NCI-H146 treated with DMSO at 0.1 percent for 48 hours (cell line): ENCODE results near the gene GHRHR.

ENCODE experiments used
- DNase-seq: peaks from one replicate; lab custom pipeline; 2025; ENCODE audit not compliant: unreplicated experiment; lab: John Stamatoyannopoulos, UW

Gene GHRHR

DNA sequence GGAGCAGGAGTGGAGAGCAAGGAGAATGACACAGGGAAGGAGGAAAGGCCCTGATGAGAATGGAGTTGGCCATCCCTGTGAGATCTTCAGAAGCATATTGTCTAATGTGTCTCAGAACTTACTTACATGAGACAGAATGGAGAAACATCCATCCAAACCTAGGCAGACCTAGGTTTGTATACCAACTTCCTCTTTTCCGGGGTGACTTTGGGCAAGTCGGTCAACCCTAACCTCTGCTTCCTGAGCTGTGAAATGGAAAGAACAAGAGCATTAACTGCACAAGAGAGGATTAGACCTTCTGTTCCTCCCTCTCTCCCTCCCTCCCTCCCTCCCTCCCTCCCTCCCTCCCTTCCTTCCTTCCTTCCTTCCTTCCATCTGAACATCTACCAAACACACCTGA, 4.5 kb downstream of the GHRHR start:
- DNase-seq: no peak

DNA sequence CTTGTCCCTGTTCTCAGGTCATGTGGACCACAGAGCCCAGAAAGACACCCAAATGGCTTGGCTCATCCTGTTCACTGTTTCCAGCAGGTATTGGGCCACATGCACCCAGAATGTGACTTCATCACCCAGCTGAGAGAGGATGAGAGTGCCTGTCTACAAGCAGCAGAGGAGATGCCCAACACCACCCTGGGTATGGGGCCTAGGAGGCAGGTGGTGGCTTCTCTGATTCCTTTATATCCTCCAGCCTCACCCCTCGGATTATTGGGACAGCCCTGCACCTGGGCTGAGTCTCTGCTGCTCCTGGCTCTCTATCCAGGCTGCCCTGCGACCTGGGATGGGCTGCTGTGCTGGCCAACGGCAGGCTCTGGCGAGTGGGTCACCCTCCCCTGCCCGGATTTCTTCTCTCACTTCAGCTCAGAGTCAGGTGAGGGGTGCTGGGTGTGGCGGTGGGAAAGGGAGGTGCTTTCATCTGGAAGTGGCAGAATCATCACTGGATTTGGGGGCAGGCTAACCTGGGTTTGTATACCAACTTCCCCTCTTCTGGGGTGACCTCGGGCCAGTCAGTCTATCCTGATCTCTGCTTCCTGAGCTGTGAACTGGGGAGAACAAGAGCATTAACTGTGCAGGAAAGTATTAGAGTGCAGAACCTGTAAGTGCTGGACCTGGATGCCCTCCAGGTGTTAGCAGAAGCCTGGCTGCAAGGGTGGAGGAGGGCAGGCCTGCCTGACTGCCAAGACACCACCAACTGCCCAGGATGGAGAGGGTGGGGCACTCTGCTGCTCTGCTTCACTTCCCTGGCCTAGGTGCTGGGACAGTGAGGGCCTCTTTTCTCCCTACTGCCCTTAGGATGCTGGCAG, 5.2 kb downstream of the GHRHR start:
- no peak for DNase-seq

DNA sequence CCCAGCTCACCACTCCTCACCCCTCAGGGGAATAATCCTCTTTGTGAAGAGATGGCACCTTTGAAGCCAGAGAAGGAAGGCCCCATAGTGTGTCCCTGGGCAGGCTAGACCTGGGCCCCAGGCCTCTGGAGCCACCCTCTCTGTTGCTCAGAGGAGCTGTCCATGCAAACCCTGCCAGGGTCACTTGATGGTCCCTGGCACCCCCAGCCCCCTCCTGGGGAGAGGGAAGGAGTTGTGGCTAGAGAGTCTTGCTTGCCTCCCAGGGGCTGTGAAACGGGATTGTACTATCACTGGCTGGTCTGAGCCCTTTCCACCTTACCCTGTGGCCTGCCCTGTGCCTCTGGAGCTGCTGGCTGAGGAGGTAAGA, 5.8 kb downstream of the GHRHR start:
- no peak for DNase-seq

DNA sequence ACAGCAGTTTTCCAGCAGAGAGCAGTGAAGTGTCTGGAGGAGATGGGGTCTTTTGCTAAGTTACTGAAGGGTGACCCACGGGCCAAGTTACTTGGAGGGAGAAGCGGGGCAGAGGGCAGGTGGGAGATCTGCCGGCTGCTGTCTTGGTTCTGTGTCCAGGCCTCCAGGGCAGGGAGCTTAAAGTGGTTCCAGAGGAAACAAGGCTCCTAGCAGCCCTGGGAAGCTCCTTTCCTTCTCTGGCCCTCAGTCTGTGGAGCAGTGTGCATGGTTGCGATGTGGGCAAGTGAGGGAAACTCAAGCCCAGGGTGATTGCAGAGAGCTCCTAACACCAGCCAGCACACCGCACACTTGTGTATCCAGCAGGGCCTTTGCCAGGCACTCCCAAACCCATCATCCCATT, 6.3 kb downstream of the GHRHR start:
- no peak for DNase-seq

DNA sequence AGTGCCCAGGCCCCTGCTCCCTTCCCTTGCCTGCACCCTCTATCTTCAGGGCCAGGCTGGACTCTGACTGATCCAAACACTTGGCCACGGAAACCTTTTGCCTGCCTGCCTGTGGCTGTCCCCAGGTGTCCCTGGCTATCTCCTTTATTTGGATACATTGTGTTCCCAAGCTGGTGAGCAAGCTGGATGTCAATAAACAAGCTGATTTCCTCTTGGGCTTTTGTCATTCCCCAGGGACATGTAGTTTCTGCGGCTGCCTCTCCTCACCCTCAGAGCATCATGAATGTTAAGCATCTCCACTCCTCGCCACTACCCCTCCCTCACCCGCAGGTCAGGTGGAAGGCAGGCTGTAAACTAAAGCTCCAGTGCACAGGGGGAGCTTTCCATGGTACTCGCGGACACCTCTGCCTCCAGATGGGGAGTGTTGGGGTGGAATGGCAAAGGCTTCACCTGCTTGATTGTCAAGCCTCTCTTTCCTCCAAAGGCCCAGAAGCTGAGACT, 6.9 kb downstream of the GHRHR start:
- no peak for DNase-seq

DNA sequence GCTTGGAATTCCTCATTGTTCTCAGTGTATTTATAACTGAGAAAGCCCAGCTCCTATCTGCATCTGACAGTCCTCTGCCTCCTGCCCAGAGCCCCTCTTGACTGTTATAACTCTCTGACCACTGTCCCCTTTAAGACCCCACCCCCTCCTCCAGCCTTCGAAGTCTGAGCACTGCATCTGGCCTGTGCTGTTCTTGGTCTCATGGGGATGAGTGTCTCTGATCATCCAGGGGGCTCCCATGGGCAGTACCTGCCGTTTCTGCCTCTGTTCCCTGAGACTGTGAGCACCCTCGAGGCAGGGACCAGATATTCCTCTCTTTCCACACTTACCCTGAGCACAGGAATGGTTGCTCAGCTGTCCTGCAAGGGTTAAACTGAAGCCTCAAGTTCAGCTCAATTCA, 7.7 kb downstream of the GHRHR start:
- DNase-seq: no peak

DNA sequence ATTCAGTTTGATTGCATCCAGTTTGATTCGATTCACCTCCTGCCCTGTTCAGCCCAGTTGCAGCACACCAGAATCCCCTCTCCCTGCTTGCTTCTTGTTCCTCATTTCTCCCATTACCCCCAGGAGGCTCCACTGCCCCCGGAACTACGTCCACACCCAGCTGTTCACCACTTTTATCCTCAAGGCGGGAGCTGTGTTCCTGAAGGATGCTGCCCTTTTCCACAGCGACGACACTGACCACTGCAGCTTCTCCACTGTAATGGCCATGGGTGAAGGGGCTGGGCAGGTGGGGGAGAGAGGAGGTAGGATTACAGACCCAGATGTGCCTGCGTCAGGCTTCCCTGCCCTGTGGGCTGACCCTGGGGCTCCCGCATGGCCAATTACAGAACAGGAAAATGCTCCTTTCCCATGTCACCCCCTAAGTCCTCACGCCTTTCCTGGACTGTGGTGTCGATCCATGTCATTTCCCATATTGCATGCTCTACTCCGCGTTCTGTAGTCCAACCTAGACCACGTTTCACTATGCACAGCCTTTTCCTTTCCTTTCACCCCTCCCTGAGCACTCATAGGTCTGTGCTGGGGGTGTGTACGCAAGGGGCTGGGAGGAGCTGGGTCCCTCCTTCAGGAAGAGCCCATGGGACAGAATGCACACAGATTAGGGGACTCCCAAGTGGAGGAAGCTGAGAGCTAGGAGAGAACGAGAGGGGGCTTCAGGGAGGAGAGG, 8.2 kb downstream of the GHRHR start:
- no peak for DNase-seq

DNA sequence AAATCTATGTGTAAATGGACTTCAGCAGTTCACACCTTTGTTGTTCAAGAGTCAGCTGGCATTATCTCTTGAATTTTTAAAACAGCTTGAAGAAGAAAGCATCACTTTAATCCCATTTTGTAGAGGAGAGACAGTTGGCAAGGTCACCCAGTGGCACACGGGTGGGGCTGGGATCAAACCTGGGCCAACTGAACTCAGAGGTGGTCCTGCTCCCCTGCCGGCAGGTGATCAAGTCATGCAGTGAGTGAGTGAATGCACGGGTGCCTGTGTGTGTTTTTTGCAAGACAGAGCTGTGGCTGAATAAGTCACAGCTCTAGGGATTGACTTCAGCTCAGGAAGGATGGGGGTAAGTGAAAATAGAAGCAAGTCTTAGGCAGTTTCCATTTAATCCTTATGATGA, 9.5 kb downstream of the GHRHR start:
- DNase-seq: no peak

DNA sequence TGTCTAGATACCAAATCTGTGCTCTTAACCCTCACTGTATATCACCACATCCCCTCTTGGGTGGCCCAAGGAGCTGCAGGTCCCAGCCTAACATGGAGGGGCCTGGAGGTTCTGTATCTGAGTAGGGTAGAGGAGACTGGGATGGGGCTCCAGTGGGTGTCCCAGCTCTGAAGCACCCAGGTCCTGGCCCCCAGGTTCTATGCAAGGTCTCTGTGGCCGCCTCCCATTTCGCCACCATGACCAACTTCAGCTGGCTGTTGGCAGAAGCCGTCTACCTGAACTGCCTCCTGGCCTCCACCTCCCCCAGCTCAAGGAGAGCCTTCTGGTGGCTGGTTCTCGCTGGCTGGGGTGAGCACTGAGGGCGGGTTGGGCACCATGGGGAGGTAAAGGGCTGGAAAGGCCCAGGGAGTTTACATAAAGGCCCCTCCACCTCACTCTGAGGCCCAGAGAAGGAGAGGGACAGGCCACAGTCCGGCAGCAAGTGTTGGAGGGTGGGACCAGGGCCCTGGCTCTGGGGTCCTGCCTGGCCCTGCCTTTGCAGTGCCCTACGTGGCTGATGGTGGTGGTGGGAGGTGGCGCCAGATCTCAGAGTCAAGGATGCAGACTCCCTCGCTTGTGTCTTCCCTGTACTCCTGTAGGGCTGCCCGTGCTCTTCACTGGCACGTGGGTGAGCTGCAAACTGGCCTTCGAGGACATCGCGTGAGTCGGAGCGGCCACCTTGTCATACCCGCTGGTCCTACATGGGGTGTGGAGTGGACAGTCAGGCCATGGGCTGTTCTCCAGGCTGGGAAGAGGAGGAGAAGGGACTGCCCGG, 10.2 kb downstream of the GHRHR start:
- no peak for DNase-seq

DNA sequence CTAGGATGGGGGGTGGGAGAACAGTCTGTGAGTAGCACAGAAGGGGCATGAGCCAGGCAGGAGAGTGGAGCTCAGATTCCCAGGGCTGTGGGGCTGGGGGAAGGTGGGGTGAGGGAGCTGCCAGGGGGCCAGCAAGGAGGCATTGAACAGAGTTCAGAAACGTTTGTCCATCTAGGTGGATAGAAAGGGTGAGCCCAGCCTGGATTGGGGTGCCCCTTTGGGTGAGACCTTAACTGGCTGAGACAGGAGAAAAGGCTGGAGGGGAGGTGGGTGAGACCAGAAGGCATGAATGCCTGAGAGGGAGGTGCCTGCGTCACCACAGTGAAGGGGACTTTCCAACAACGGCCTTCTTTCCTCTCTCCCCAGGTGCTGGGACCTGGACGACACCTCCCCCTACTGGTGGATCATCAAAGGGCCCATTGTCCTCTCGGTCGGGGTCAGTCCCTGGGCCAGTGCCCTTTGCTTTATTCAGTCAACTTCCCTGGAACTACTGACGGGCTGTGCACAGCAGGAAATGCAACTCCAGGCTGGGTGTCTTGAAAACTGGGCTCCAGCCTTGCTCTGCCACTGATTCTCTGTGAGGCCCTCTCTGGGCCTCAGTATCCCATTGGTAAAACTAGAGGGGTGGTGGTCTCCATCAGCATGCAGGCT, 11.0 kb downstream of the GHRHR start:
- no peak for DNase-seq

DNA sequence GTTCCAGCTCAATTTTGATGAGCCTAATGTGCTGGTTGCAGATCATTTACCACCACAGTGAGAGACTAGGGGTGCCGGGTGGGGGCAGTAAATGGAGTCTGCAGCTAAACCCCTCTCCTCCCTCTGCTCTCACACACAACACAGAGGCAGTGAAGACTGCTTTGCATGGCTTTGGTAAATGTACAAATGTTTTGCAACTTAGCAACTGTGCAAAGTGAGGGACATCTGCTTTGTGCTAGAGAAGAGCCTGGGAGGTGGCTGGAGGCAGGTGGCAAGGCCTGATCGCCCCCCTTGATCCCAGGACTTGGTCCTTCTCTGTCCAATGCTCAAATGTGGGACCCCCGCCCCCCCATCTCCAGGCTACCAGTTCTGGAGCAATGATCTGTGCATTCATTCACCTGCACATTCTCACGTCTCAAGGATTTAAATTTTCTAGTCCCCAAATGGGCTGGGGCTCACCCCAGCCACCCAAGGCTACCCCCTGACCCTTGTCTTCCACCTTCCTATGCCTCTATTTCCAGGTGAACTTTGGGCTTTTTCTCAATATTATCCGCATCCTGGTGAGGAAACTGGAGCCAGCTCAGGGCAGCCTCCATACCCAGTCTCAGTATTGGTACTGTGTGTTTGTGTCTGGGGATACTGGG, 11.6 kb downstream of the GHRHR start:
- DNase-seq: no peak

DNA sequence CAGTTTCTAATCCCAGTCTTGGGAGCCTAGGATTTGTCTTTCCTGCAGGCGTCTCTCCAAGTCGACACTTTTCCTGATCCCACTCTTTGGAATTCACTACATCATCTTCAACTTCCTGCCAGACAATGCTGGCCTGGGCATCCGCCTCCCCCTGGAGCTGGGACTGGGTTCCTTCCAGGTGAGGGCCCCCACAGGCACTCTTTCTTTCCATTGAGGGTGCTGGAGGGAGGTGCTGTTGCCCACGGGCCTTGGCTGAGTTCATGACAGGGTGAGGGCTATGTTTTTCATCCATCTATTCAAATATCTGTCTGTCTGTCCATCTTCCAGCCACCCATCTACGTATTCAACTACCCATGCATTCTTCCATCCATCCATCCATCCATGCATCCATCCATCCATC, 12.6 kb downstream of the GHRHR start:
- no peak for DNase-seq

DNA sequence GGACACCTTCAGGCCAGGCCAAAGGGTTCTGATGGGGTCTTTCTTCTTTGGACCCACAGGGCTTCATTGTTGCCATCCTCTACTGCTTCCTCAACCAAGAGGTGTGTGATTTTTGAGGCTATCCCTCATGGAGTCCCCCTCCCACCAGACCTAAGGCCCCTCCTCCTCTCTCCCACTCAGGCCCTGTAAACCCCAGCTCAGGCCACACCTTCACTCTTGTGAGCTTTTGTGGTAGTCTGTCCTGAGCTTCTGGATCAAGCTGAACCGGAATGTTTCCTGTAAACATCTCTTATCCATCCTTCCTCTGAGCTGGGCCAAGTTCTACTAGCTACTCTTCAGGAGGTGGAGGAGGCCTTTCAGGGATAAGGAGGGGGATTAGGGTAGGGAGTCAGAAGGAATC, 13.5 kb downstream of the GHRHR start:
- DNase-seq: no peak

DNA sequence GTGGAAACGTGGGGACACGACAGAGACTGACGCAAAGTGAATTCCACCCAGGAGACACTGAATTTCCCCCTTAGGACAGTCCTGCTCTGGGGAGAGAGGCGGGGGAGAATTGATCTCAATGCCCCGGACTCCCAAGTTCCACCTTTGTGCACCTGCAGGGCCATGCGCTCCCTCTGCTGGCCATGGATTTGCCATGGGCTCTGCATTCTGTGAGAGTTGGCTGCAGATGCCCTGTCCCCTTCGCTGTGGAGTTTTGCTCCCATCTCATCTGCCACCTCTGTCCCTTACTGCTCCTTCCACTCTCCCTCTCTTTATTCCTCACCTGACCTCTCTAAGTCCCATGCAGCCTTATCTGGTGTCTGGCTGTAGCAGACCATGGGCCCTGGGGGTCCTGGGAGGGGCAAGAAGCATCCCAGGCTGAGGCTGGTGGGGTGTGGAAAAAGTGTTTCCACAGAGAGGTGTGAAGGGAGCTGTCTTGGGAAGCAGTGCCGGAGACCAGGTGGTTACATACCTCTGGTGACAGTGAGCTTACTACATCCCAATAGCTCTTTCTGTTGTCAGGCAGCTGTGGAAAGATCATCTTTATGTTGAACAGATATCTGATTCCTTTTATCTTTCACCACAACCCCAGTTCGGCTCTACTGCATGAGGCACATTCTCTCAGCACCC, 14.3 kb downstream of the GHRHR start:
- no peak for DNase-seq

DNA sequence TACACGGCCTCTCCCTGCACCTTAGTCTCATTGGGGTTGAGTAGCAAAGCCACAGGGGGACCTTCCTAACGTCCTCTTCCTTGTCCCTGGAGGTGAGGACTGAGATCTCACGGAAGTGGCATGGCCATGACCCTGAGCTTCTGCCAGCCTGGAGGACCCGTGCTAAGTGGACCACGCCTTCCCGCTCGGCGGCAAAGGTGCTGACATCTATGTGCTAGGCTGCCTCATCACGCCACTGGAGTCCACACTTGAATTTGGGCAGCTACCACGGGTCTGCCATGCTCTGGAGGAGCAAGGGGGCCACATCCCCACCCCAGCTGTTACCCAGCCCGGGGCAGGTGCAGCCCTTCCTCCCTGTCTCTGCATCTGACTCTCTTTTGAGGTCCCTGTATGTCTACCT, 15.3 kb downstream of the GHRHR start:
- no peak for DNase-seq

DNA sequence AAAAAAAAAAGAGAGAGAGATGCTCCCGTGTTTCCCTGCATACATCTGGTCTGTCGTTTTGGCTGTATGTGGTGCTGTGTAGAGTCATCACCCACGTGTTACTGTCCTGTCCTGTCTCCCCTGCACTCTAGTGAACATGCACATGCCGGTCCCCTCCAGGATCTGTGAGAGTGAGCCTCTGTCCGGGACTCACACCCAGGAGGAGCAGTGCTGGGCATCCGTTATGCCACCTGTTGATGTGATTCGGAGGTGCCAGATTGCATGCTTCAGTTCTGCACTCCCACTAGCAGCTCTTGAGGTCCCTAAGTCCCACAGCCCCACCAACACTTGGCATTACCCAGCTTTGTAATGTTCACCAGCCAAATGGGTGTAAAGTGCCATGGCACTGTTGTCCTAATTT, 16.4 kb downstream of the GHRHR start:
- DNase-seq: no peak

DNA sequence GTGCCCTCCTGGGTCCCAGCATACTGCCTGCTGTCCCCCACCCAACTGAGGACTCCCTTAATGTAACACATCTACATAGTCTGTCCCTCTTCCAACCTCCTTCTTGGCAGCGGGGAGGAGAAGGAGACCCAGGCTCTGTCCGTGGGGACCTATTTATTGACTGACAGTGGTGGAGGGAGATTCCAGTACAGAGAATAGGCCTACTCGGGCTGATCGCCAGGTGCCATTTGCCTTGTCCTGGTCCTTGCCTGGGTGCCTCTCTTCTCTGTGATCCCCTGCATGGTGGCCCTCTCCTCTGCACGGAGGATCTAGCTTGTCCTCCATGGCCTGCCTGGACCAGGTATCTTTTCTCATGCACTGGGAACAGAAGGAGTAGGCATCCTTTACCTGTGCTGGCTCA, 17.0 kb downstream of the GHRHR start:
- no peak for DNase-seq

DNA sequence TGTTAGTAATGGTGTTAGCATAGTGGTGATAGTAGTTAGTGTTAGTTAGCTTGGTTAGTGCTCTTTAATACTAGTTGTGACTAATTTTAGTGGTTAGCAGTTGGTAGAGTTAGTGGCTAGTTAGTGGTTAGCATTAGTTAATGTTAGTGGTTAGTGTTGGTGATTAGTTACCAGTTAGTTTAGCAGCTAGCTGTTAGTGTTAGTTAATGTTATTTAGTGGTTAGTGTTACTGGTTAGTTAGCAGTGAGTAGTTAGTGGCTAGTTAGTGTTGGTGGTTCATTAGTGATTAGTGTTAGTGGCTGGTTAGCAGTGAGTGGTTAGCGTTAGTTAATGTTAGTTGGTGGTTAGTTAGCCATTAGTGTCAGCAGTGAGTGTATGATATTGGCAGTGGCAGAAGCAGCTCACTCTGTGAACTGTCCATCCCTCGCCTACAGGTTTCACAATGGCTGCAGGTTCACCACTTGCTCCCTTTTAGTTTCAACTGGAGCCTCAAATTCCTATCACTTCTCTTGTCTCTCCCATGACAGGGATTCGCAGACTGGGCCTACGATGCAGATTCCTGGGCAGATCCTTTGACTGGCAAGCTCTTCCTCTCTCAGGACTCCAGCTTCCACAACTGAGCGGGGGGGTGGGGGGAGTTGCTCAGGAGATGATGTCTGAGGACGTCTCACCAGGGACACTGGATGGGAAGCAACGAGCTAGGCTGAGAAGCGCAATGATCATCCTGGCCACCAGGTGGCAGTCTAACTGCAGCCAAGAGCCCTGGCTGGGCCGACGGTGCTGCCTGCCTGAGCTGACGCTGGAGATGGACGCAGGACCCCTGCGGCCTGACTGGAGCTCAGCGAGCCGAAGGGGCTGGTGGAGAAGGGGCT, 19.5 kb downstream of the GHRHR start:
- DNase-seq: peak; percentile 23

DNA sequence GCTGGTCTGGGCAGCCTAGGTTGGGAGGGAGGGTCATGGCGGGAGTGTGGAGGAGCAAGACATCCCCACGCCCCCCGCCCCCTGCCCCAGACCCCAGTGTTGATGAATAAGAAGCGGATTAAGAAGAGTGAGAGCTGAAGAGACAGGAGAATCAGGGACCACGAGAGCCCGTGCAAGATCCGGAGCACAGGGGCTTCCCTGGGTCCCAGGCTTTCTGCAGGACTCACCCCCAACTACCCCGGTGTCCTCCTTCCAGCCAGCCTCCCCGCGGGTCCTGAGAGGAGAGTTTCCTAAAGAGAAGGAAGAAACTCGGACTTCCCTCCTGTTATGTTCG, 20.1 kb downstream of the GHRHR start:
- no peak for DNase-seq
